HG02981 (cell line): ENCODE data around the gene CD84.
"Not testable (repeated sequence)": the region's sequence is repeated elsewhere in the genome, so short reads cannot be mapped to it uniquely, and the experiment has no call there.

ENCODE experiments used
- ATAC-seq: cut with Tn5 transposase; IDR thresholded peaks from one replicate; pipeline ENCODE4 v1.9.1; 2021; ENCODE audit warnings: mild to moderate bottlenecking, moderate library complexity; ENCODE audit not compliant: unreplicated experiment

Gene CD84

GRCh38 chr1:160575112-160575664 is 4.1 kb downstream of the CD84 start:
- ATAC-seq = no peak

- ATAC-seq = no peak
Observed at GRCh38 chr1:160570840-160571239, 8.5 kb downstream of the CD84 start.

- no peak for ATAC-seq
Observed at GRCh38 chr1:160569806-160570205, 9.5 kb downstream of the CD84 start.

GRCh38 chr1:160567858-160568682 is 11.2 kb downstream of the CD84 start:
- no peak for ATAC-seq

GRCh38 chr1:160567341-160567740 is 12.0 kb downstream of the CD84 start:
- no peak for ATAC-seq

- no peak for ATAC-seq
Observed at GRCh38 chr1:160565564-160565963, 13.7 kb downstream of the CD84 start.

- ATAC-seq = not testable (repeated sequence)
Observed at GRCh38 chr1:160563230-160563629, 16.1 kb downstream of the CD84 start.

- not testable (repeated sequence) for ATAC-seq
Observed at GRCh38 chr1:160562745-160563144, 16.6 kb downstream of the CD84 start.

GRCh38 chr1:160560806-160561205 is 18.5 kb downstream of the CD84 start:
- no peak for ATAC-seq

- no peak for ATAC-seq
Observed at GRCh38 chr1:160560045-160560705, 19.1 kb downstream of the CD84 start.

GRCh38 chr1:160559437-160559836 is 19.9 kb downstream of the CD84 start:
- not testable (repeated sequence) for ATAC-seq

- no peak for ATAC-seq
Observed at GRCh38 chr1:160558660-160559380, 20.5 kb downstream of the CD84 start.

- ATAC-seq = no peak
Observed at GRCh38 chr1:160553778-160554177, 25.5 kb downstream of the CD84 start.

GRCh38 chr1:160552425-160552824 is 26.9 kb downstream of the CD84 start:
- ATAC-seq = no peak

- no peak for ATAC-seq
Observed at GRCh38 chr1:160550572-160551034, 28.7 kb downstream of the CD84 start.

- ATAC-seq = no peak
Observed at GRCh38 chr1:160549665-160550006, 29.7 kb downstream of the CD84 start.

GRCh38 chr1:160548960-160549664 is 30.2 kb downstream of the CD84 start:
- peak; percentile 51 for ATAC-seq

- peak; percentile 38 for ATAC-seq
Observed at GRCh38 chr1:160548183-160548582, 31.1 kb downstream of the CD84 start.

GRCh38 chr1:160547422-160547821 is 31.9 kb downstream of the CD84 start:
- no peak for ATAC-seq

- ATAC-seq = no peak
Observed at GRCh38 chr1:160546942-160547341, 32.4 kb downstream of the CD84 start.

- no peak for ATAC-seq
Observed at GRCh38 chr1:160544647-160545046, 34.6 kb downstream of the CD84 start.
